ENCODE measurements around the gene HSPA1A.
"Not testable (repeated sequence)": the region's sequence is repeated elsewhere in the genome, so short reads cannot be mapped to it uniquely, and the experiment has no call there.

HSPA1A gene

DNA sequence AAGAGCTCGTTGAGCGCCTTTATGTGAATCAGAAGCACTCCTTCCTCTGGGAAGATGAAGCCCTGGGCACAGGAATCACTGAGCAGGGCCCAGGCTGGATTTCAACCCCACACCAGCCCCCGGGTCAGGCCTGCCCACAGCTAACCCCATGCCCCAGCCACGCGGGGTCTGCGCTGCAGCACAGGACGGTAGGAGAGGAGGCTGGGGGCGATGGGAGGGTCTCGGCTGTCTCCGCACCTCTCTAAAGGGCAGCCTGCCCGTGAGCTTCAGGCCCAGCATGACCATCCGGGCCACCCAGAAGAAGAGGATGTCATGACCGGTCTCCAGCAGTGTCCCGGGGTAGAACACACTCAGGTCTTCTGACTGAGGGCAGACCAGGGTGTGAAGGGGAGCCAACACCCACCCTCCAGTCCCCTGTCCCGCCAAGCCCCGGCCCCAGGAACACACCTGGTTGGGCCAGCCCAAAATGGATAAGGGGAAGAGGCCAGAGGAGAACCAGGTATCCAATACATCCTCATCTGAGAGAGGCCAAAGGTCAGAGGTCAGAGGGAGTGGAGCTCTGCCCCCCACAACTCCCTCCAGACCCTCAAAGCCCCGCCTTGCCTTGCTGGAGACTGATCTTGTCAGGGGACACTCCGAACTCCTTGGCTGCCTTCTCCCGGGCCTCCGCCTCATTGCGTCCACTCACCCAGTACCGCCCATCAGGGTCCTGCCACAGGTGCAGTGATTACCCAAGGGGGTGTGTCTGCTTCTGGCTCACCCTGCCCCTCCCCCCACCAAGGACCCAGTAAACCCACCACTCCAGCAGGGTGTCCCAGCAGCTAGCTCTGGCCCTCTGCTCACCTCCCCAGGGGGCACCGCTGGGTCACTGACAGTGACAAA, 33.9 kb upstream of the HSPA1A start:
- no peak for DNase-seq (ENCODE audit: low spot score)

DNA sequence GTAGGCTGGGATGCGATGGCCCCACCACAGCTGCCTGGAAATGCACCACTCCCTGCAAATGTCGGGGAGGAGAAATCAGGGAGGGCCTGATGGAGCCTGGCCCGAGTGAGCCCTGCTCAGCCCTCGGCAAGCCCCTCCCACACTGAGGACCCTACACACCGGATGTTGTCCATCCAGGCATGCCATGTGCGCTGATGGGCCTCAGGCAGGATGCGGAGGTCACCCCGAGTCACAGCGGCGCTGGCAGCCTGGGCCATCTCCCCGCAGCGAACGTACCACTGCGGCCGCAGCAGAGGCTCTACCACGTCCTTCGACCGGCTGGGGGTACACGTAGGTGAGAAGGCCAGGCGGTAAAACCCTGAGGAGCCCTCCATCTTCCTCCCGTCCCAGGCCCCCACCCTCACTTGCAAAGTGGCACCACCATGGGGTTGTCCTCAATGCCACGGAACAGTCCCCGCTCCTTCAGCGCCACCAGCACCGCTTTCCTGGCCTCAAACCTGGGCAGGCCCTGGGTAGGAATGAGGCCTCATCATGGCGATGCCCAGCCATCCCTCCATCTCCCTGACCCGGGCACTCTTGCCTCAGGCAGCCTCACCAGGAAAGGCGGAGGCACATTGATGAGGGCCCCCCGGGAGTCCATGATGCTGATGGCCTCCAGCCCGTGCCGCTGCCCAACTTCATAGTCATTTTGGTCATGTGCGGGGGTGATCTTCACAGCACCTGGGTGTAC, 33.1 kb upstream of the HSPA1A start:
- no peak for DNase-seq (ENCODE audit: low spot score)

DNA sequence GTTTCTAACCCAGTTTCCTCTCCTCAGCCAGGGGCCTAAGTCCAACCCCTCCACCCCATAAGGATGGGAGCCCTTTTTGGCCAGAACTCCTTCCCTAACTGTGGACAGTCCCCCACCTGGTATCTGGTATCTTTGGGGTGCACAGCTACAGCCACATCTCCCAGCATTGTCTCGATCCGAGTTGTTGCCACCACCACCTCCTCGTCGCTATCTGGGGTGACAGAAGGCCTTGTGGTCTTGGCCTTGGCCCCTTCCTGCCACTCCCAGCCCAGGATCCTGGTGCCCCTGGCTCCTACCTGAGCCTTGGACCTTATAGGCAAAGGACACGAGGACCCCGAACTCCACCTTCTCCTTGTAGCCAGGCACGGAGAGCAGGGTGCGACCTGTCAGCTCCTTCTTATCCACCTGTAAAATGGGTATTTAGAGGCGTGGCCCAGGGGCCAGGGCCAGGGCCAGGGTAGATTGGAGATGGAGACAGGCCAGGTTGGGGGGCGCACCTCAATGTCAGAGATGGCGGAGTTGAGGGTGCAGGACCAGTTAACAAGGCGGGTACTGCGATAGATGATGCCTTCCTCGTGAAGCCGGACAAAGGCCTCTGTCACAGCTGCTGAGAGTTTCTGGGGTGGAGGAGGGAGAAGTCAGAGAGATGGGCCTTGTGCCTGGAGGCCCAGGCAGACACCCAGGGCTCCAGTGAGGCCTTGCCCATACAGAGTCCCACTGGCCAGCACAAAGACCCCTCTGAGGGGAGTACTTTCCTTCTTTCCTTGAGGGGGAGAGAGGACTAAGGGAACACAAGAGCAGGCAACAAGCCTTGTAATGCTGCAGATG, 31.0 kb upstream of the HSPA1A start:
- no peak for DNase-seq (ENCODE audit: low spot score)

DNA sequence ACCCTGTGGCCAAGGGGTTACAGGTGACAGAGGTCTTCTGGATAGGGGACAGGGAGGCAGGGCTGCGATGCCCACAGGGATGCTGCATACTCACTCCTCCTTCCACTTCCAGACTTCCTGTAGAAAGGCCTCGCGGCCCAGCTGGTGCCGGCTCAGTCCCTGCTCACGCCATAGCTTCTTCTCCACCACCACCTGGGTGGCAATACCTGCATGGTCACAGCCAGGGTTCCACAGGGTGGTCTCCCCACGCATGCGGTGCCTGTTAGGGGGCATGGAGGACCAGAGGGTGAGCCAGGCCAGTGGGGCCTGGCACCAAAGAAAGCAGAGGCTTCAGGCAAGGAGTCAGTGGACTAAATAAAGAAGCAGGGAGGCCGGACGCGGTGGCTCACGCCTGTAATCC, 29.9 kb upstream of the HSPA1A start:
- no peak for DNase-seq (ENCODE audit: low spot score)

DNA sequence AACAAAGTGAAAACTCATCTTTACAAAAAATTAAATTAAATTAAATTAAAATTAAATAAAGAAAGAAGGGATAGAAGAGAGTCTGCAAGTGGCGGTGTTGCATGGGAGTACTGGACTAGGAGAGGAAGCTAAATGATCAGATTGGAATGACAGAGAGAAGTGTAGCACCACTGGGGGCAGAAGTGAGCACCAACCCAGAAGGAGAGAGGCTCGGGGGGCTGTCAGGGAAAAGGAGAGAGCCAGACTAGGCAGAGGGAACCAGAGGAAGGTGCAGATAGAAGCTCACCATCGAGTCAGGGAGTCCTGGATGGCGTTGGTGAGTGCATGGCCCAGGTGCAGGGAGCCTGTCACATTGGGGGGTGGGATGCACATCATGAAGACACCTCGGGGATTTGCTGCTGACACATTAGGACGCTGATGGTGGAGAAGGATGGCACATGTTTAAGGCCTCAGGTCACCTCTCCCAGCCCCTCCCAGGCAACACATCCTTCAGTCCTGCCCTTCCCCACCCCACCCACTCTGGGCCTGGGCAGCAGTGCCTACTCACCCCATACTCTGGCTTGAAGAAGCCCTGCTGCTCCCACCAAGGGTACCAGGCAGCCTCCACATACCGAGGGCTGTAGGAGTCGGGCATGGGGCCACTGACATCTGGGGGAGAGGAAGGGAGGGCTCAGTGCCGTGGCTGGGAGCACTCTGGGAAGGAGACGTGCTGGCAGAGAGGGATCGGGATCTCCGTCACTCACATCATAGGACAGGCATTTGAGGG, 23.8 kb upstream of the HSPA1A start:
- no peak for DNase-seq (ENCODE audit: low spot score)

DNA sequence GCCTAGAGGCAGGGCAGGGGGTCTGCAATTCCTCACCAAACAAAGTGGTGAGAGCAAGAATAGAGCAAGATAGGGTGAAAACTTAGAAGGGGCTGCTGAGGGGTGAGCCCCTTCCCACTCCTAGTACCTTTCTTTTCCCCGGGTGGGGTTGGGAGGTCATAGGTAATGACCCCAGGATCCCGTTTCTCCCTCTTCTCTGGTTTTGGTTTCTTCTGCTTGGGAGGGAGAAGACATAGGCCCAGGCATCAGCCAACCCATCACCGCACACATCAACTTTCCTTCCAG, 23.3 kb upstream of the HSPA1A start:
- no peak for DNase-seq (ENCODE audit: low spot score)

DNA sequence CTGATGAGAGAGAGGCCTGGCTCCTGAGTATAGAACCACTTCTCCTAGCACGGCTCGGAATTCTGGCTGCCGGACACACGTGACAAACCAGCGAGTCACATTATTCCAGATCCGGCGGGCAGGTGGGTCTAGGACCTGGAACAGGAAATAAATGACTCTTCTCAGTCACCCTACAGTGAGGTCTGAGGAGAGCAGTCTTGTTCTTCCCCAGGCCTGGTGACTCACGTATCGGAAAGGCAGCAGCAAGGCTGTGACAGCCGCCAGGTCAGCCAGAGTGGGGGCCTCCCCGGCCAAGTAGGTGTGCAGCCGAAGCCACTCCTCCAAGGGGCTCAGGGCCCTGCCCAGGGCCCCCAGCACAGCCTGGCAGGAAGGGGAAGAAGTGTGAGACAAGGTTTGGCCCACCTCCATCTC, 22.6 kb upstream of the HSPA1A start:
- DNase-seq (ENCODE audit: low spot score): no peak

DNA sequence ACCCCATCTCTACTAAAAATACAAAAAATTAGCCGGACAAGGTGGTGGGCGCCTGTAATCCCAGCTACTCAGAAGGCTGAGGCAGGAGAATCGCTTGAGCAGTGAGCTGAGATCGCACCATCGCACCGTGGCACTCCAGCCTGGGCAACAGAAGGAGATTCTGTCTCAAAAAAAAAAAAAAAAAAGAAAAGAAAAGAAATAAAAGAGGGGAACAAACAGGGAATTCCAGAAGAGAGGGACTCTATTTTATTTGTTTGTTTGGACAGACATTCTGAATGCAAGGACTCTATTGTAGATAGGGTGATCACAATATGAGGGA, 21.5 kb upstream of the HSPA1A start:
- not testable (repeated sequence) for DNase-seq (ENCODE audit: low spot score)

DNA sequence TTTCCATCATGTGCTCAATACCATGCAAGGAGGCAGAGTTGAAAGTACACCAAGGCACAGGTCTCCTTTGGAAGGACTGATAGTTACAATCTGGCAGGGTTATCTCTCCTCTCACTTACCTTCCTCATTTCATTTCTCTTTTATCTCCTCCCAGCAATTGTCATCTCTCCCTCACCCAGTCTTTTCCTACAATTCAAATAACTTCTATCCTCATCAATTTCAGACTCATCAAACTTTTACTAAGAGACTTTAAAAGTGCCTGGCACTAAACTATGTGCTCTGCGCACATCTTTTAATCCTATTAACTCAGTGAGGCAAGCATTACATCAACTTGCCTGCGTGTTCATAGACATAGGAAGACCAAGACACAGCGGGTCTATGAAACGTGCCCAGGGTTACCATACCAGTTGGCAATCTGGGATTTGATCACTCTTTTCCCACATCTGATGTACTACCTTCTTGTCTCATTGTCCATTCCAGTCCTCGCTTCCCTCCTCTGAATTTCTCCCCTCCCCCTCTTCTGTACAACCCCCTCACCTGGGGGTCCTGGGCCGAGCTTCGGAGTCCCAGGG, 21.0 kb upstream of the HSPA1A start:
- no peak for DNase-seq (ENCODE audit: low spot score)

DNA sequence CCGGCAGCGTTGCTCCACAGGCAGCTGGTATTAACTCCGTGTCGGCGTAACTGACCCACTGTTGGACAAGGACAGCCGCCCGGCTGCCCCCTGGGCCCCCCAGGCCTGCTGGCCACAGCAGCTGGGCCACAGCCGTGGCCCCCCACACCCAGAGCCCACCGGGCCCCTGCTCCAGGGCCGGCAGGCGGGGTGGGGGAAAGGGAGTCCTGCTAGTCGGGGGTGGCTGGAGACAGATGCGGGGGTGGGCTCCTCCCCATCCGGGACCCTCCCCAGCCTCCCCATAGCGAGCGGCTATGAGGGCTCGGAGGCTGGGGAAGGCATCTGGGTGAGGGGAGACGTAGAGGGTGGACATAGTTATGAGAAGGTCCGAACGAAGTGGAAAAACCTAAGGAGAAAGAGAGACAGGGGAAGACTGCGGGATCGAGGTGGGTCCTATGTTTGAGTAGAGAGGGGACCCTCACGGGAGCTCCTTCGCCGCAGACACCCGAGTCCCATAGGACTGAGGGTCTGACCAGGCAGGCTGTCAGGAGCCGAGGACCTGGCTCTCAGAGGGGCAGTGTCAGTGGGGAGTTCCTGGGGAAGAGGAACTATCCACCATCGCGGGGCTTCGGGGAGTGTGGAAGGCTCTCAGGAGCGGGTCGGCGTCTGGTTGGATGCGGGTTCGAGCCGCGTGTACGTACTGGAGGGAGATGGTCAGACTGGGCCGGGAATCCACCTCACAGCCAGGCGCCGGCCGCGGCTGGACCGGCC, 20.3 kb upstream of the HSPA1A start:
- no peak for DNase-seq (ENCODE audit: low spot score)

DNA sequence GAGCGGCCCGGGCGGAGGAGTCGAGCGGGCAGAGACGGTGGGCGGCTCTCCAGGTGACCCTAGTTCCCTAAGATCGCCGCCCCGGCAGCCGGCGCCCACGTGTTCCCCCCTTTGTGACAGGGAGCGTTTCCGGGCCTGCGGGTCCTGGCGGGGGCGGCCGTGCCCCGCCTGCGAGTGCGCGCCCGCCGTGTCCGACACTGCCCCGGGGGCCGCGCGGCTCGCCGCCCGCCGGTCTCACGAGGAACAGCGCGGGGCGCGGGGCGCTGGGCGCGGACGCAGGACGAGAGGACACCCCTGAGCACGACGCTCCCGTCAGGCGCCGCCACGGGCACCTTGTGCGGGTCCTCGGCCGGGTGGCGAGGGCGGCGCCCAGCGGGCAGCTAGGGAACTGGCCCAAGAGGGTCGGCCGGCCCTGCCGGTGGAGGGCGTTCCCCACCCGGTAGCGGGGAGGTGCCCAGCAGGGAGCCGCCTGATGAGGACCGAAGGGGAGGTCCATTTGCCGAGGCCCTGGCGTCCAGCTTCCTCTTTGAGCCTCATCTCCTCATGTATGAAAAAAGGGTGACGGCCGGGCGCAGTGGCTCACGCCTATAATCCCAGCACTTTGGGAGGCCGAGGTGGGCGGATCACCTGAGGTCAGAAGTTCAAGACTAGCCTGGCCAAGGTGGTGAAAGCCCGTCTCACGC, 19.6 kb upstream of the HSPA1A start, which contains the start of gene VARS1:
Gene VARS1 (minus strand): TSS at position 137 of the 683 bp plus-strand sequence. CDS start 535 bp downstream, outside the sequence.
- peak; percentile 87 for DNase-seq (ENCODE audit: low spot score)

DNA sequence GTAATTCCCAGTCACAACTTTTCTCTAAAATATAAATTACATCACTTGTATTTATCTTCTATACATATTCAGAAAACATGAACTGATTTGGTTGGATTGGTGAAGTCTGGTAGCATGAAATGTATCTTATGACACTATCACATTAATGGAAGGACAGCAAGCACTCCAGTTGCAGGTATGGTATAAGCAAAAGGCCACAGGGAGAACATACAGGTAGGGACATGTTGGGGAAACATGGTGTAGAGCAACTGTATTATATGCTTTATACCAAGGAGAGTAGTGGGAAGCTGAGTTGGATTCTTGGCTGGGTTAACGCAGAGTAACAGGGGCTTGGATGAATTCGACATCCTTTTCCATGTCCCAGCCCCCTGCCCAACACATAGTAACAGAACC, 18.4 kb upstream of the HSPA1A start:
- no peak for DNase-seq (ENCODE audit: low spot score)

DNA sequence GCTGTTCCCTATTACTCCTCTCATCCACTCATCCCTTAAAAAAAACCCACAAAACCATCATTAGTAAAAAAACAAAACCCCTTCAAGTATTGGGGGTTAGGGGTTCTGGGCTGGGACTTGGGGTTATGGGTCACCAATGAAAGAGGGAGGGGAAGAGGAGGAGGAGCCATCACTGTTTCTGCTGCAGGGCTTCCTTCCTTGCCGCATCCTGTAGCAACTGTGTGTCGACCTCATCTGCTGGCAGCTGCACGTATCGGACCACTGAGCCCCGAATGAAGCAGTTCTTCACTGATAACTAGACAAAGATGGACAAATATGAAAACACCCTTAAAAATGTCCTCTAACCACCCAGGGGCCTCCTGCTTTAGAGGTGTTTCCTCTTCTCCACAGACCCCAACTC, 17.8 kb upstream of the HSPA1A start:
- DNase-seq (ENCODE audit: low spot score): no peak

DNA sequence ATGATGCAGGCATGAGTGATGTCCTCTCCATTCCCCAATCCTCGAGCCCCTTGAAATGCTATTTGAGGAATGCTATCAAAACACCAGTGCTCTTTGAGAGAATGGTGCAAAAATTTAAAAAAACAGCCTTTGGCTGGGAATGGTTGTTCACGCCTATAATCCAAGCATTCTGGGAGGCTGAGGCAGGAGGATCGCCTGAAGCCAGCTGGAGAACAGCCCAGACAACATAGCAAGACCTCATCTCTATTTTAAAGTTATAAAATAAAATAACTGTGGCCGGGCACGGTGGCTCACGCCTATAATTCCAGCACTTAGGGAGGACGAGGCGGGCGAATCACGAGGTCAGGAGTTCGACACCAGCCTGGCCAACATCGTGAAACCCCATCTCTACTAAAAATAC, 15.6 kb upstream of the HSPA1A start:
- DNase-seq (ENCODE audit: low spot score): no peak

DNA sequence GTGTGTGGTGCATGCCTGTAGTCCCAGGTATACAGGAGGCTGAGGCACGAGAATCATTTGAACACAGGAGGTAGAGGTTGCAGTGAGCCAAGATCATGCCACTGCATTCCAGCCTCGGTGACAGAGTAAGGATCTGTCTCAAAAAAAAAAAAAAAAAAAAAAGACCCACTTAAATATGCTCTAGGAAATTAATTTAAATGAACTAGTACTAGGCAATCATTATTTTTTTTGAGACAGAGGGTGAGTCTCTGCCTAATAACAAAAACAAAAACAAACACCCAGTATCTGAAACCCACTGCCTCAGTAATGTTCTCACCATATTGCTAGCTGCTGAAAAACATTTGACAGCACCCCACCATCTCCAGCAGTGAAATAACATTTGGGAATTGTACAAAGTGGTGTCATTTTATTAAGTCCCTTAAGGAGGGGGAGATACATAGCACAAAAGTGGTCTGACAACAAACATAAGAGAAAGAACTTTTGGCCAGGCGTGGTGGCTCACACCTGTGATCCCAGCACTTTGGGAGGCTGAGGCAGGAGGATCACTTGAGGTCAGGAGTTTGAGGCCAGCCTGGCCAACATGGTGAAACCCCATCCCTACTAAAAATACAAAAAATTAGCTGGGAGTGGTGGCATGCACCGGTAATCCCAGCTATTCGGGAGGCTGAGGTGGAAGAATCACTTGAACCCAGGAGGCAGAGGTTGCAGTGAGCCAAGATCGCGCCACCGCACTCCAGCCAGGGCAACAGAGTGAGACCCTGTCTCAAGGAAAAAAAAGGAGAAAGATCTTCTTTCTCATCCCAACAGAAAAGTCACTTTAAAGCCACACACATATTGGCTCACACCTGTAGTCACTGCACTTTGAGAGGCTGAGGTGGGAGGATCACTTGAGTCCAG, 14.1 kb upstream of the HSPA1A start:
- not testable (repeated sequence) for DNase-seq (ENCODE audit: low spot score)

DNA sequence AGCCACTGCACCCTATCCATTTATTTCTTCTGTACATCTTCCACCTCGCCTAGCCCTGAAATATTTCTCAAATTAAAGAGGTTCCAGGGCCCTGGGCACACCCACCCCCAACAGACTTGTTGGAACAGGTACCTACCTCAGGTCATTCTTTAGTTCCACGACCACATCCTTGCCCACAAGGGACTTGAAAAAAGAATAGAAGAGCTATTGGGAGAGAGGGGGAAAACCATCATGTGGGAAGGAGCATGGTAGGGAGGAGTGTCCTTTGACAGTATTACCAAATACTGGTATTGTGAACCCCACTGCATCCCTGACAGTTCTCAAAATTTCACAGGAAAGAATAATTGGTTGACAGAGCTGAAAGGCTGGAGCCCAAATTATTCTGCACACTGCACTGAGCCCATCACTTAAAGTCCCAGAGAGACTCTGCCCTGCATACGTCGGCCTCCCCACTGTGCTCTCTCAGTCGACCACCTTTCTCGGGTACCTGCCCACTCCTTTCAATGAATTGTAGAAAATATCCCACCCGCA, 9.3 kb upstream of the HSPA1A start:
- DNase-seq (ENCODE audit: low spot score): no peak

DNA sequence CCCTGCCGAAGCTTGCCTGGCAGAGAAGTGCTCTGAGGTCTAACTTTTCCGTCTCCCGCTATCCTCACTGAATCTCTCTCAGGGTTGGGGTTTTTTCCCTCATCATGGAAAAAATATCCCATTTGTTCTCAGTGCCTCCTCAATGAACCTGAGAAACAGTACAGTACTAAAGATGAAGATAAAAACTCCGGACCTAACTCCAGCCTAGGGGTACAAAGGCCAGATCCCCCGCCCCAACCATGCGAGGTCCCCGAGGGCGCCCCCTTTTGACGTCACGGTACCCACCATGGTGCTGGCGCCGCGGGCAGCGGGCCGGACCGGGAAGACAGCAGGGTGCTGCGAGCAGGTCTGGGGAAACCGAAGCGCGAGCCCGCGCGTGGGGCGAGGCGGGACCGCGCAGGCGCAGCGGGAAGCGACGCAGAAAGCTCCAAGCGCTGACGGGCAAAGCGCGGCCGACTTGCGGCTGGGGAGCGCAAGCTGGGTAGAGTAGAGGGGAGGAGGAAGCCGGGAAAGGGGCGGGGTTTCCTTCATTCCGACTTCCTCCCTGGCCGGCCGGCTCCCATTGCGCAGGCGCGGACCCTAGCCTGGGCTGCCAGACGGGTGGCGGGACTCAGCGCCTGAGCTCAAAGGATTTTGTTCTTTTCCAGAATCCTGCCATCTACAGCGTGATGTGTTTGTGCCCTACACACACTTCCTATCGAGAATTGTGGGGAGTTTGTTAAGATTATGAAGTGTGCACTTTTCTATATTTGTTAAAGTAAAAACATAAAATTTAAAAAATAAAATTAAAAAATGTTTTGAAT, 8.7 kb upstream of the HSPA1A start, which contains the start of gene LSM2:
Gene LSM2 (minus strand): TSS at position 497 of the 803 bp plus-strand sequence. CDS start 209 bp downstream, at position 288.
- peak; percentile 98 for DNase-seq (ENCODE audit: low spot score)

DNA sequence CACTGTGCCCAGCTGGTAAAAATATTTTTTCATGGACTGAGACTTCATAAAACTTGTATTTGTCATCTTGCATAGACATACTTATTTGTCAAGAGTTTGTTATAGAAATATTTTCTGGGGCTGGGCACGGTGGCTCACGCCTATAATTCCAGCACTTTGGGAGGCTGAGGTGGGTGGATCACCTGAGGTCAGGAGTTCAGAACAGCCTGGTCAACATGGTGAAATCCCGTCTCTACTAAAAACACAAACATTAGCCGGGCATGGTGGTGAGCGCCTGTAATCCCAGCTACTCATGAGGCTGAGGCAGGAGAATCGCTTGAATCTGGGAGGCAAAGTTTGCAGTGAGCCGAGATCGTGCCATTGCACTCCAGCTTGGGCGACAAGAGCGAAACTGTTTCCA, 6.7 kb upstream of the HSPA1A start:
- not testable (repeated sequence) for DNase-seq (ENCODE audit: low spot score)

Measured in putamen (tissue), 1 donor.